Type B pancreatic cell (in vitro differentiated cells): ENCODE measurements around the gene PPIA. TPM values are rescaled to one million over a fixed set of nuclear protein-coding genes. Genes with fewer than 3 reads are reported as not detected.

Experiments
- DNase-seq: peaks from one replicate; pipeline ENCODE4 v3.0.0; 2021; ENCODE audit warnings: mixed read lengths; ENCODE audit not compliant: unreplicated experiment; ENCODE audit errors: extremely low spot score
- H3K27ac Mint-ChIP-seq: 2 replicates; pipeline ENCODE4 v1.8.0; 2021; ENCODE audit warnings: mild to moderate bottlenecking, mixed read lengths
- H3K27me3 Mint-ChIP-seq: 2 replicates; pipeline ENCODE4 v1.8.0; 2021; ENCODE audit warnings: mixed read lengths
- H3K36me3 Mint-ChIP-seq: 2 replicates; pipeline ENCODE4 v1.8.0; 2021; ENCODE audit warnings: mixed read lengths
- H3K4me1 Mint-ChIP-seq: one replicate; pipeline ENCODE4 v1.8.0; 2021; ENCODE audit warnings: mixed read lengths; ENCODE audit not compliant: unreplicated experiment
- H3K4me3 Mint-ChIP-seq: 2 replicates; pipeline ENCODE4 v1.8.0; 2021; ENCODE audit warnings: mild to moderate bottlenecking, mixed read lengths
- H3K9me3 Mint-ChIP-seq: 2 replicates; pipeline ENCODE4 v1.8.0; 2021; ENCODE audit warnings: mixed read lengths
- total RNA-seq: library from RNA; stranded (reverse); gene quantifications from 2 replicates; pipeline ENCODE4 v1.2.1, GENCODE V29; 2021; ENCODE audit warnings: low replicate concordance
- TF ChIP-seq, protein P1 (sequence below): fragments of 200-600 bp; sonication (generic); conservative IDR thresholded peaks from 2 replicates; pipeline ENCODE4 v1.5.0; 2021; ENCODE audit warnings: antibody characterized with exemption, mild to moderate bottlenecking

The PPIA gene
- total RNA-seq, 1 donor from 2014 or later, result 1,469 TPM

DNA sequence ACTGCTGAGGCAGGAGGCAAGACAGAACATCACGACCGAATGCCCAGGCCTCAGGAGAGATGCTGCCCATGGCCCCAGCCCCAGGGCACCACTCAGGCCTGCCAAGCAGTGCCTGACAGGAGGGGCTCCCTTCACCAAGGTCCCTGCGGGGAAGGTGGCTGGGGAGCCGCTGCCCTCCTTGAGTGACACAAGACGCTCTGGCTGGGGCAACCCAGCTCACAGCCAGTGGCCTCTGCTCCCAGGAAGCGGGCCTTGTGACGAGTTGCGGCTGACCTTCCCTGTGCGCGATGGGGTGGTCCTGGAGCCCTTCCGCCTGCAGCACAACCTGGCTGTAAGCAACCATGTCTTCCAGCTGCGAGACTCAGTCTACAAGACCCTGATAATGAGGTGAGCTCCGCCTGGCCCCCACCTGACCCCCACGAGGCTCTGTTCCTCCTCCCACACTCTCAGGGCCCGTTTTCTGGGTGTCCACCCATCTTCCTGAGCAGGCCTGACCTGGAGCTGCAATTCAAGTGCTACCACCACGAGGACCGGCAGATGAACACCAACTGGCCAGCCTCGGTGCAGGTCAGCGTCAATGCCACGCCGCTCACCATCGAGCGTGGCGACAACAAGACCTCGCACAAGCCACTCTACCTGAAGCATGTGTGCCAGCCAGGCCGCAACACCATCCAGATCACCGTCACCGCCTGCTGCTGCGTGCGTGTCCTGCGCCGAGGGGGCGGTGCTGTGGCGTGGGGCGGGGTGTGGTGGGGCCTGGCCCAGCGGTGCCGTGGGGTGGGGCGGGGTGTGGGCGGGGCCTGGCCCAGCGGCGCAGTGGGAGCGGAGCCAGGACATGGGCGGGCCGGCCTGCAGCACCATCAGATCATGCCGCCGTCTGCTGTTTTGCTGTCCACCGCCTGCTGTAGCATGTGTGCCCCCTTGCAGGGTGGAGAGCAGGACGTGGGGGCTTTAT lies 35.0 kb upstream of the PPIA start:
- H3K27me3 Mint-ChIP-seq, result no peaks in the 10 kb centered on the region
- no peak overlapping the region for H3K27ac Mint-ChIP-seq
- H3K9me3 Mint-ChIP-seq, result no peaks in the 10 kb centered on the region
- peaks cover 17% of the 10 kb centered on the region for H3K36me3 Mint-ChIP-seq
- TF ChIP-seq, protein P1, sequence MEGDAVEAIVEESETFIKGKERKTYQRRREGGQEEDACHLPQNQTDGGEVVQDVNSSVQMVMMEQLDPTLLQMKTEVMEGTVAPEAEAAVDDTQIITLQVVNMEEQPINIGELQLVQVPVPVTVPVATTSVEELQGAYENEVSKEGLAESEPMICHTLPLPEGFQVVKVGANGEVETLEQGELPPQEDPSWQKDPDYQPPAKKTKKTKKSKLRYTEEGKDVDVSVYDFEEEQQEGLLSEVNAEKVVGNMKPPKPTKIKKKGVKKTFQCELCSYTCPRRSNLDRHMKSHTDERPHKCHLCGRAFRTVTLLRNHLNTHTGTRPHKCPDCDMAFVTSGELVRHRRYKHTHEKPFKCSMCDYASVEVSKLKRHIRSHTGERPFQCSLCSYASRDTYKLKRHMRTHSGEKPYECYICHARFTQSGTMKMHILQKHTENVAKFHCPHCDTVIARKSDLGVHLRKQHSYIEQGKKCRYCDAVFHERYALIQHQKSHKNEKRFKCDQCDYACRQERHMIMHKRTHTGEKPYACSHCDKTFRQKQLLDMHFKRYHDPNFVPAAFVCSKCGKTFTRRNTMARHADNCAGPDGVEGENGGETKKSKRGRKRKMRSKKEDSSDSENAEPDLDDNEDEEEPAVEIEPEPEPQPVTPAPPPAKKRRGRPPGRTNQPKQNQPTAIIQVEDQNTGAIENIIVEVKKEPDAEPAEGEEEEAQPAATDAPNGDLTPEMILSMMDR, result no peak
- no peak overlapping the region for H3K4me3 Mint-ChIP-seq
- no peaks in the 10 kb centered on the region for H3K4me1 Mint-ChIP-seq
- no peak for DNase-seq

DNA sequence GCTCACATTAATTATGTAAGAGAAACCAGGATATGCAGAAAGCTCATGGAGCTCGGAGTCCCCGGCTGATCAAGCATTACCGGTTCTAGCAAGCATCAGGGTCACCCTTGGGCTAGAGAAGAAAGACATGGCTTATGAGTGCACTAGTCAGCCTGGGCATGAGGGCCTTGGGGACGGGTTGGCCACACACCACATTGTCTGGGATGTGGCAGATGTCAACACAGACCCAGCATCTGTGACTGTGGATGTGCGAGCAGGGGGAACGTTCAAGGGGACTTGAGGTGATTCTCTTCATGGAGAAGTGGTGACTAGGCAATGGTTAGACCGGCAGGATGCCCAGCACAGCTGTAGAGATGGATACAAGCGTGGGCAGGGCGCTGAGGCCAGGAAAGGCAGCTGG lies 34.2 kb upstream of the PPIA start:
- Mint-ChIP-seq H3K27me3 (no peaks in the 10 kb centered on the region), H3K4me3 (no peak overlapping the region), H3K9me3 (no peaks in the 10 kb centered on the region), H3K4me1 (no peaks in the 10 kb centered on the region), H3K27ac (peak overlapping the region; percentile 74), H3K36me3 (peaks cover 20% of the 10 kb centered on the region)
- DNase-seq, result no peak
- TF ChIP-seq, protein P1, result no peak

DNA sequence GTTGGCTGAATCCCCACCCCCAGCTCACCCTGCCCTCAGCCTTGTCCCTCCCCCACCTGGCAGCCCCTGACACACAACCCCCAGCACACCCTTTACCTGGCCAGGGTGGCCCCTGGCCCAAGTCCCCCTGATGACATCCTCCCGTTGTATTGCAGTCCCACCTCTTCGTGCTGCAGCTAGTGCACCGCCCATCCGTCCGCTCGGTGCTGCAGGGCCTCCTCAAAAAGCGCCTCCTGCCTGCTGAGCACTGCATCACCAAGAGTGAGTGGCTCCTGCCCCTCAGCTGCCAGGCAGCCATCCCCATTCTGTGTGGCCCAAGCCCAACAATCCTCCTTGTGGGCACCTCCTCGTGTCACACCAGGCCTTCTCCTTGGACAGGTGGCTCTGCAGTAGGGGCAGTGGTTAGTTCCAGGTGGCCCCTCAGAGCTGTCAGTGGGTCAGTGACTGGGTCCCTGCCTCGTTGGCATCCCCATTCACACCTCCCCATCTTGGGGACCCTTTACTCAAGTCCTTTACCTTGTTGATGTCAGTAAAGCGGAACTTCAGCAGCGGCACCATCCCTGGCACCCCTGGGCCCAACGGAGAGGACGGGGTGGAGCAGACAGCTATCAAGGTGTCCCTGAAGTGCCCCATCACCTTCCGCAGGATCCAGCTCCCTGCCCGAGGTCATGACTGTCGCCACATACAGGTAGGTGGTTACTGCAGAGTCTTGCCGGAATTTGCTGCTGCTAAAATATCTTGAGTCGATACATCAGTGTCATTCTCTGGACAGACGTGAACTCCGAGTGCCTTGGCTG lies 33.6 kb upstream of the PPIA start:
- Mint-ChIP-seq H3K27ac (no peak overlapping the region), H3K36me3 (peaks cover 20% of the 10 kb centered on the region), H3K4me1 (peaks cover 5% of the 10 kb centered on the region), H3K27me3 (no peaks in the 10 kb centered on the region), H3K4me3 (no peak overlapping the region), H3K9me3 (no peaks in the 10 kb centered on the region)
- no peak for DNase-seq
- TF ChIP-seq, protein P1, result no peak

DNA sequence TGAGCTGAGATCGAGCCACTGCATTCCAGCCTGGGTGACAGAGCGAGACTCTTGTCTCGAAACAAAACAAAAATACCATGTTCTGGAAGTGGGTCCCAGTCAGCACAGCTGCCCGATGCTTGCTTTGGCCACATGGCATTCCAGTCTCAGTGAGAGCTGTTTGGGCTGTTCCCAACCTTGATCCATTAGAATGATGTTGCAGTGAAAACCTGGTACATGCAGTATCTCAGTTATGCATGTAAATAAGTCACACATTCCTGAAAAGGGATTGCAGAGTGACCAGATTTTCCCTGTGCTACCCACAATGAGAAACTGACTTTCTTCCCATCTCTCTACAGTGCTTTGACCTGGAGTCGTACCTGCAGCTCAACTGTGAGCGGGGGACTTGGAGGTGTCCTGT lies 32.4 kb upstream of the PPIA start:
- H3K9me3 Mint-ChIP-seq, result no peaks in the 10 kb centered on the region
- H3K36me3 Mint-ChIP-seq, result peaks cover 20% of the 10 kb centered on the region
- H3K27ac Mint-ChIP-seq, result peak overlapping the region; percentile 8
- H3K4me3 Mint-ChIP-seq, result no peak overlapping the region
- H3K27me3 Mint-ChIP-seq, result no peaks in the 10 kb centered on the region
- TF ChIP-seq, protein P1, result no peak
- DNase-seq, result no peak
- H3K4me1 Mint-ChIP-seq, result peaks cover 13% of the 10 kb centered on the region

DNA sequence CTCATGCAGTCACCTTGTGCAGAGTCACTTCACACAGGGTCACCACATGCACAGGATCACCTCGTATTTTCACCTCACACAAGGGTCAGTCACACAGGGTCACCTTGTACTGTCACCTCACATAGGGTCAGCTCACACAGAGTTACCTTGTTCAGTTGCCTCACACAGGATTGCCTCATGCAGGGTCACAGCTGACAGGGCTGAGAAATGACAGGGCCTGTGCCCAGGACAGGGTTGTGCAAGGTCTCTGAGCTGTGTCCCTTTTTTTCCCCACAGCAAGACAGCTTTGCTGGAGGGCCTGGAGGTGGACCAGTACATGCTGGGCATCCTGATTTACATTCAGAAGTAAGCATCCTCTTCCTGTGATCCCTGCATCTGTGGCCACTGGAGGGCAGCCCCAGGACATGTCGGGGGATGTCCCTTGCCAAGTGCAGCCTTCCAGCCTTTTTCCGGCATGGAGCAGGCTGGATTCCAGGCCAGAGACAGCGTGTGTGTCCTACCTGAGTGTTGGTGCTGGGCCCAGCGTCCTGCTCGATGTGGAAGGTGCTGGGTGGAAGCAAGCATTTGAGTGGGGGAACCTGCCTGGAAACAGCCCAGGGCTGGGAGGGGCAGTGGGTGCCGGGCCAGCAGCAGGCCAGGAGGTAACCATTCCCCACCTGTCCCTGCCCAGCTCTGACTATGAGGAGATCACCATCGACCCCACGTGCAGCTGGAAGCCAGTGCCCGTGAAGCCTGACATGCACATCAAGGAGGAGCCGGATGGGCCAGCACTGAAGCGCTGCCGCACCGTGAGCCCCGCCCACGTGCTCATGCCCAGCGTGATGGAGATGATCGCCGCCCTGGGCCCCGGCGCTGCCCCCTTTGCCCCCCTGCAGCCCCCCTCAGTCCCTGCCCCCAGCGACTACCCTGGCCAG lies 31.6 kb upstream of the PPIA start:
- DNase-seq, result no peak
- Mint-ChIP-seq H3K36me3 (peaks cover 17% of the 10 kb centered on the region), H3K9me3 (no peaks in the 10 kb centered on the region), H3K27me3 (no peaks in the 10 kb centered on the region), H3K27ac (no peak overlapping the region), H3K4me1 (peaks cover 19% of the 10 kb centered on the region), H3K4me3 (no peak overlapping the region)
- TF ChIP-seq, protein P1, result no peak
